ENCODE results near the gene CBR1. TPM values are rescaled to one million over a fixed set of nuclear protein-coding genes. Genes with fewer than 3 reads are reported as not detected.

Gene CBR1
- total RNA-seq, 1 experiment from 2014 or later = 297 TPM

- ATAC-seq (peak; percentile 78), DNase-seq (peak; percentile 21)
- BruUV-seq (replicated peaks) = no TSS peak
- Histone ChIP-seq H3K4me3 (ENCODE audit: low read length) (no peak overlapping the region), H2AFZ (ENCODE audit: low read length) (no peak overlapping the region), H3K36me3 (ENCODE audit: low read depth, low read length) (peaks cover 50% of the 10 kb centered on the region), H3K4me1 (ENCODE audit: insufficient read depth, low read length) (0 out of 2 replicates have a peak, but pooled peaks cover 7% of the 10 kb centered on the region), H3F3A (ENCODE audit: low read length, unreplicated experiment) (no peaks in the 10 kb centered on the region), H3K4me2 (ENCODE audit: low read length) (no peak overlapping the region), H3K27ac (ENCODE audit: low read length) (peak overlapping the region; percentile 33), H3K27me3 (ENCODE audit: low read length) (no peaks in the 10 kb centered on the region), H4K20me1 (ENCODE audit: low read length) (no peaks in the 10 kb centered on the region), H3K9me3 (ENCODE audit: low read length) (no peaks in the 10 kb centered on the region), H3K9me2 (replicated peaks; ENCODE audit: low read length) (no peaks in the 10 kb centered on the region), H3K9ac (ENCODE audit: low read length) (no peak overlapping the region), H3K79me2 (ENCODE audit: low read length) (no peaks in the 10 kb centered on the region)
- intact Hi-C loops (cut with micrococcal nuclease) = loop anchor here (1.0 kb wide), 1 partner anchor 68 kb away; no protein-coding TSS in a partner anchor
- CTCF ChIA-PET = no interaction called here
- TF ChIP-seq EZH2phosphoT487 (IDR thresholded peaks at IDR 0.05; ENCODE audit: borderline replicate concordance, low read length) = no peak
- TF ChIP-seq EZH2 (IDR thresholded peaks at IDR 0.05; ENCODE audit: low read length, unreplicated experiment) = no peak
- no peak for TF ChIP-seq CTCF (conservative IDR thresholded peaks at IDR 0.05; ENCODE audit: low read depth, low read length)
- POLR2A ChIA-PET (ENCODE audit: unreplicated experiment) = interaction anchor here (1.1 kb wide), 1 partner anchor 16 kb away, joined by 6 read pairs; the partner anchor contains the start of gene SETD4
Measured at GRCh38 chr21:36044056-36044455, 25.8 kb upstream of the CBR1 start.

- Histone ChIP-seq H3K4me3 (ENCODE audit: low read length) (no peak overlapping the region), H3K4me1 (ENCODE audit: insufficient read depth, low read length) (0 out of 2 replicates have a peak, but pooled peaks cover 7% of the 10 kb centered on the region), H3K9me3 (ENCODE audit: low read length) (no peaks in the 10 kb centered on the region), H3F3A (ENCODE audit: low read length, unreplicated experiment) (no peaks in the 10 kb centered on the region), H2AFZ (ENCODE audit: low read length) (no peak overlapping the region), H3K79me2 (ENCODE audit: low read length) (no peaks in the 10 kb centered on the region), H3K9ac (ENCODE audit: low read length) (no peak overlapping the region), H3K27ac (ENCODE audit: low read length) (no peak overlapping the region), H3K4me2 (ENCODE audit: low read length) (no peak overlapping the region), H3K36me3 (ENCODE audit: low read depth, low read length) (peaks cover 56% of the 10 kb centered on the region), H3K9me2 (replicated peaks; ENCODE audit: low read length) (no peaks in the 10 kb centered on the region), H3K27me3 (ENCODE audit: low read length) (no peaks in the 10 kb centered on the region), H4K20me1 (ENCODE audit: low read length) (no peaks in the 10 kb centered on the region)
- ATAC-seq (peak; percentile 77), DNase-seq (peak; percentile 33)
- intact Hi-C loops (cut with micrococcal nuclease) = no loop called here
- ChIA-PET POLR2A (ENCODE audit: unreplicated experiment) (no interaction called here), CTCF (no interaction called here)
- no peak for TF ChIP-seq EZH2 (IDR thresholded peaks at IDR 0.05; ENCODE audit: low read length, unreplicated experiment)
- TF ChIP-seq EZH2phosphoT487 (IDR thresholded peaks at IDR 0.05; ENCODE audit: borderline replicate concordance, low read length) = no peak
- no peak for TF ChIP-seq CTCF (conservative IDR thresholded peaks at IDR 0.05; ENCODE audit: low read depth, low read length)
- BruUV-seq (replicated peaks) = no TSS peak
Measured at GRCh38 chr21:36045993-36046392, 23.8 kb upstream of the CBR1 start.

GRCh38 chr21:36047139-36047538 lies 22.7 kb upstream of the CBR1 start:
- H3K36me3 ChIP-seq (ENCODE audit: low read depth, low read length) = peaks cover 49% of the 10 kb centered on the region
- POLR2A ChIA-PET (ENCODE audit: unreplicated experiment) = interaction anchor here (0.5 kb wide), 1 partner anchor 1200 kb away, joined by 5 read pairs; no protein-coding TSS in a partner anchor

More at GRCh38 chr21:36047139-36047538, 22.7 kb upstream of the CBR1 start:
- Histone ChIP-seq H3K4me3 (ENCODE audit: low read length) (no peak overlapping the region), H3K9me2 (replicated peaks; ENCODE audit: low read length) (no peaks in the 10 kb centered on the region), H4K20me1 (ENCODE audit: low read length) (no peaks in the 10 kb centered on the region), H3K79me2 (ENCODE audit: low read length) (no peaks in the 10 kb centered on the region), H3F3A (ENCODE audit: low read length, unreplicated experiment) (no peaks in the 10 kb centered on the region), H3K9ac (ENCODE audit: low read length) (no peak overlapping the region), H3K9me3 (ENCODE audit: low read length) (no peaks in the 10 kb centered on the region), H3K27me3 (ENCODE audit: low read length) (no peaks in the 10 kb centered on the region), H2AFZ (ENCODE audit: low read length) (no peak overlapping the region), H3K27ac (ENCODE audit: low read length) (no peak overlapping the region), H3K4me1 (ENCODE audit: insufficient read depth, low read length) (0 out of 2 replicates have a peak, but pooled peaks cover 7% of the 10 kb centered on the region), H3K4me2 (ENCODE audit: low read length) (no peak overlapping the region)
- no peak for TF ChIP-seq CTCF (conservative IDR thresholded peaks at IDR 0.05; ENCODE audit: low read depth, low read length)
- TF ChIP-seq EZH2 (IDR thresholded peaks at IDR 0.05; ENCODE audit: low read length, unreplicated experiment) = no peak
- no peak for TF ChIP-seq EZH2phosphoT487 (IDR thresholded peaks at IDR 0.05; ENCODE audit: borderline replicate concordance, low read length)
- BruUV-seq (replicated peaks) = no TSS peak
- CTCF ChIA-PET = no interaction called here
- ATAC-seq (no peak), DNase-seq (no peak)
- intact Hi-C loops (cut with micrococcal nuclease) = no loop called here

All from PC-3 (cell line).